IMR-90 (cell line): ENCODE measurements around the gene UBR4. TPM values are rescaled to one million over a fixed set of nuclear protein-coding genes. Genes with fewer than 3 reads are reported as not detected.

Experiments
- ATAC-seq: fragments of 200-7000 bp; cut with Tn5 transposase; 2 replicates; pipeline ENCODE4 v1.9.1; 2020; ENCODE audit warnings: low read depth, mild to moderate bottlenecking, moderate library complexity
- BruUV-seq: library from RNA; stranded (reverse); fragments of 400-500 nt; replicated peaks from 2 replicates; lab custom pipeline; 2021; lab: Mats Ljungman, UMichigan
- CTCF ChIA-PET: fragments of 300-600 bp; formaldehyde crosslinking; extraction: SDS; loops from one replicate; lab custom pipeline; 2021; ENCODE audit warnings: antibody characterized with exemption; lab: Yijun Ruan, JAX
- POLR2A ChIA-PET: fragments of 300-600 bp; sonication (Branson Sonifier 250); formaldehyde crosslinking; loops from one replicate; lab custom pipeline; 2022; ENCODE audit warnings: antibody characterized with exemption; ENCODE audit not compliant: unreplicated experiment; lab: Charles Lee
- DNase-seq: peaks from one replicate; pipeline ENCODE4 v3.0.0; 2013
- H2AFZ ChIP-seq: replicated peaks from 2 replicates; pipeline ENCODE3; 2013; ENCODE audit warnings: low read length, mild to moderate bottlenecking; ENCODE audit not compliant: poor library complexity
- H2AK5ac ChIP-seq: 2 replicates; pipeline ENCODE4 v1.6.1; 2013; ENCODE audit warnings: low read depth, low read length, inconsistent platforms
- H2AK9ac ChIP-seq: replicated peaks from 2 replicates; pipeline ENCODE3; 2013; ENCODE audit warnings: mild to moderate bottlenecking, low read depth, low read length, moderate library complexity; ENCODE audit not compliant: poor library complexity
- H2BK120ac ChIP-seq: 2 replicates; pipeline ENCODE4 v1.6.1; 2013; ENCODE audit warnings: low read depth, low read length, inconsistent platforms
- H2BK15ac ChIP-seq: 3 replicates; pipeline ENCODE4 v1.6.1; 2013; ENCODE audit warnings: low read depth, low read length, inconsistent platforms
- H2BK20ac ChIP-seq: 2 replicates; pipeline ENCODE4 v1.6.1; 2013; ENCODE audit warnings: low read depth, mild to moderate bottlenecking, inconsistent platforms, low read length, moderate library complexity
- H2BK5ac ChIP-seq: 2 replicates; pipeline ENCODE4 v1.6.1; 2013; ENCODE audit warnings: mild to moderate bottlenecking, low read depth, low read length, inconsistent platforms; ENCODE audit not compliant: poor library complexity, severe bottlenecking
- H3K14ac ChIP-seq: replicated peaks from 2 replicates; pipeline ENCODE4 v1.6.1; 2013; ENCODE audit warnings: low read depth, low read length, inconsistent platforms
- H3K18ac ChIP-seq: 2 replicates; pipeline ENCODE4 v1.6.1; 2013; ENCODE audit warnings: low read depth, low read length, control low read depth
- H3K23ac ChIP-seq: 2 replicates; pipeline ENCODE4 v1.6.1; 2013; ENCODE audit warnings: low read depth, low read length, inconsistent platforms
- H3K27ac ChIP-seq: 2 replicates; pipeline ENCODE4 v1.5.1; 2013; ENCODE audit warnings: mild to moderate bottlenecking, control low read depth, low read length; ENCODE audit not compliant: insufficient read depth
- H3K27me3 ChIP-seq: 2 replicates; pipeline ENCODE4 v1.6.1; 2013; ENCODE audit warnings: low read length; ENCODE audit not compliant: control insufficient read depth, insufficient read depth
- H3K36me3 ChIP-seq: 2 replicates; pipeline ENCODE4 v1.6.1; 2013; ENCODE audit warnings: low read length, mixed read lengths; ENCODE audit not compliant: control insufficient read depth, insufficient read depth
- H3K4ac ChIP-seq: 2 replicates; pipeline ENCODE4 v1.6.1; 2013; ENCODE audit warnings: low read depth, low read length, inconsistent platforms
- H3K4me1 ChIP-seq: 2 replicates; pipeline ENCODE4 v1.6.1; 2013; ENCODE audit warnings: low read length, mixed read lengths; ENCODE audit not compliant: control insufficient read depth, insufficient read depth
- H3K4me2 ChIP-seq: 2 replicates; pipeline ENCODE4 v1.6.1; 2013; ENCODE audit warnings: low read depth, mild to moderate bottlenecking, control low read depth, low read length, moderate library complexity
- H3K4me3 ChIP-seq: 2 replicates; pipeline ENCODE4 v1.5.1; 2013; ENCODE audit warnings: low read depth, mild to moderate bottlenecking, control low read depth, low read length, moderate library complexity; ENCODE audit not compliant: insufficient read depth
- H3K56ac ChIP-seq: 2 replicates; pipeline ENCODE4 v1.6.1; 2013; ENCODE audit warnings: low read length, inconsistent platforms; ENCODE audit not compliant: insufficient read depth; ENCODE audit errors: extremely low read depth
- H3K79me1 ChIP-seq, 2 experiments: 2 replicates each; pipeline ENCODE4 v1.6.1; 2013; ENCODE audit warnings: low read length in 2 of 2, inconsistent platforms in 1 of 2, low read depth in 1 of 2
- H3K9ac ChIP-seq: 2 replicates; pipeline ENCODE4 v1.6.1; 2013; ENCODE audit warnings: low read depth, low read length, control low read depth
- H3K9me1 ChIP-seq: 2 replicates; pipeline ENCODE4 v1.6.1; 2013; ENCODE audit warnings: low read length, inconsistent platforms; ENCODE audit not compliant: insufficient read depth
- H3K9me3 ChIP-seq: 2 replicates; pipeline ENCODE4 v1.6.1; 2013; ENCODE audit warnings: low read length; ENCODE audit not compliant: control insufficient read depth, insufficient read depth
- H4K20me1 ChIP-seq: 2 replicates; pipeline ENCODE4 v1.6.1; 2013; ENCODE audit warnings: low read length, inconsistent platforms; ENCODE audit not compliant: insufficient read depth
- H4K5ac ChIP-seq: 2 replicates; pipeline ENCODE4 v1.6.1; 2013; ENCODE audit warnings: mild to moderate bottlenecking, low read depth, low read length, control low read depth
- H4K8ac ChIP-seq, 2 experiments: 2 replicates each; pipeline ENCODE4 v1.6.1; 2013; ENCODE audit warnings: low read depth in 2 of 2, low read length in 2 of 2, control low read depth in 1 of 2, inconsistent platforms in 1 of 2
- H4K91ac ChIP-seq: 2 replicates; pipeline ENCODE4 v1.6.1; 2013; ENCODE audit warnings: low read depth, low read length, inconsistent platforms; ENCODE audit not compliant: insufficient read depth
- CHD1 ChIP-seq: IDR thresholded peaks from 2 replicates; pipeline ENCODE4 v1.6.1; 2012; ENCODE audit warnings: low read depth, low read length, improper control_type of control experiment
- FOS ChIP-seq: fragments of 150-350 bp; IDR thresholded peaks from 2 replicates; pipeline ENCODE4 v1.6.1; 2016; ENCODE audit warnings: low read depth, low read length
- MAFK ChIP-seq: IDR thresholded peaks from 2 replicates; pipeline ENCODE4 v1.6.1; 2012; ENCODE audit warnings: low read depth, low read length, improper control_type of control experiment
- MAZ ChIP-seq: IDR thresholded peaks from 2 replicates; pipeline ENCODE4 v1.6.1; 2012; ENCODE audit warnings: low read depth, mild to moderate bottlenecking, low read length, improper control_type of control experiment, moderate library complexity, borderline replicate concordance
- MXI1 ChIP-seq: IDR thresholded peaks from 2 replicates; pipeline ENCODE4 v1.6.1; 2012; ENCODE audit warnings: low read depth, mild to moderate bottlenecking, low read length, moderate library complexity, borderline replicate concordance
- POLR2A ChIP-seq: IDR thresholded peaks from 2 replicates; pipeline ENCODE4 v1.6.1; 2012; ENCODE audit warnings: mild to moderate bottlenecking, low read depth, low read length
- RAD21 ChIP-seq: IDR thresholded peaks from 2 replicates; pipeline ENCODE4 v1.6.1; 2012; ENCODE audit warnings: low read length, improper control_type of control experiment
- RCOR1 ChIP-seq: IDR thresholded peaks from 2 replicates; pipeline ENCODE4 v1.6.1; 2012; ENCODE audit warnings: mild to moderate bottlenecking, low read length, improper control_type of control experiment; ENCODE audit not compliant: insufficient replicate concordance
- RFX5 ChIP-seq: IDR thresholded peaks from 2 replicates; pipeline ENCODE4 v1.8.0; 2012; ENCODE audit warnings: low read depth, mild to moderate bottlenecking, low read length, moderate library complexity
- WGBS, 2 experiments: methylation state at CpG; one replicate each; pipeline versions ENCODE4 v1.1.5 to v1.1.7; 2013; ENCODE audit warnings: missing lambda C conversion rate in 2 of 2; ENCODE audit not compliant: insufficient read length in 1 of 2; ENCODE audit errors: extremely low coverage in 2 of 2; 5-methylcytosine and 5-hydroxymethylcytosine counted together
- dilution Hi-C: fragments of 300-500 bp; cut with HindIII; formaldehyde crosslinking; loops from one replicate; pipeline ENCODE4 v1.14.3; 2018; ENCODE audit warnings: low sequenced_read_pairs; ENCODE audit not compliant: unreplicated experiment
- in situ Hi-C: fragments of 300-500 bp; cut with MboI; formaldehyde crosslinking; loops from 3 replicates; pipeline ENCODE4 v1.14.3; 2019; ENCODE audit warnings: low sequenced_read_pairs, inconsistent platforms, mixed read lengths
- intact Hi-C: fragments of 100-400 bp; cut with micrococcal nuclease; formaldehyde crosslinking; loops from 2 replicates; pipeline ENCODE4 v1.10.0; 2022
- polyA plus RNA-seq, 3 experiments: library from polyadenylated mRNA; depleted of rRNA; stranded (reverse); fragments of >200 nt; gene quantifications; 2 replicates each; pipeline ENCODE4 v1.2.3, GENCODE V29; 2012; ENCODE audit warnings: low replicate concordance in 1 of 3
- total RNA-seq: library from RNA; depleted of rRNA; stranded (reverse); fragments of >200 nt; gene quantifications from 2 replicates; pipeline ENCODE4 v1.2.3, GENCODE V29; 2012
- TF ChIP-seq, protein P1 (sequence below): conservative IDR thresholded peaks from 2 replicates; pipeline ENCODE4 v1.5.1; 2012; ENCODE audit warnings: mild to moderate bottlenecking, low read depth, low read length, improper control_type of control experiment
- TF ChIP-seq, protein P2 (sequence below): fragments of 150-350 bp; IDR thresholded peaks from 2 replicates; pipeline ENCODE4 v1.6.1; 2016; ENCODE audit warnings: low read depth, mild to moderate bottlenecking, low read length, moderate library complexity, borderline replicate concordance

The UBR4 gene
- total and polyA plus RNA-seq, 2 of the 4 experiments (the other 2 are of a cell fraction): 87.8 to 121 TPM

DNA sequence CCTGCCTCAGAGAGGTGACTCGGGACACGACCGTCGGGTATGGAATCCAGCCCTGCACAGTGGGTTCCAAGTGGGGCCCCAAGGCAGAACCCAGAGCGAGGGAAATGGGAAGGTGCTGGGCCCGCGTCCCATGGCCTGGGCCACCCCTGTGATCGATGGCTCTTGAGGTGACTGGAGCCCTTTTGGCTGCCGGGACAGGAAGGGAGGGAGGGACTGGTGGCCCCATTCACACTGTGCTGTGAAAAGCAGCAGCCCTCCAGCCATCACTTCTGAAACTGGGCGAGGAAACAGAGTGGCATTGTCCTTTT, 143.2 kb downstream of the UBR4 start:
- Histone ChIP-seq H3K18ac (no peak overlapping the region), H3K14ac (no peak overlapping the region), H3K9me3 (no peaks in the 10 kb centered on the region), H2AK9ac (peak overlapping the region; percentile 11), H2BK20ac (no peak overlapping the region), H3K4me2 (no peak overlapping the region), H3K27me3 (no peaks in the 10 kb centered on the region), H2AFZ (peak overlapping the region; percentile 28), H3K36me3 (0 out of 2 replicates have a peak, but pooled peaks cover 1% of the 10 kb centered on the region), H4K8ac (no peak overlapping the region), H3K4me1 (peaks cover 2% of the 10 kb centered on the region; the same call in 1 of the 2 replicates), H2AK5ac (peak overlapping the region; percentile 4; the same call in 1 of the 2 replicates), H3K56ac (no peak overlapping the region), H2BK120ac (peak overlapping the region; percentile 46; the same call in 1 of the 2 replicates), H4K5ac (no peak overlapping the region), H3K9me1 (no peaks in the 10 kb centered on the region), H3K79me1 (no peaks in the 10 kb centered on the region), H3K27ac (no peak overlapping the region), H2BK15ac (no peak overlapping the region), H3K9ac (no peak overlapping the region), H3K23ac (no peak overlapping the region), H2BK5ac (no peak overlapping the region), H4K91ac (no peak overlapping the region), H3K4ac (no peak overlapping the region), H4K20me1 (no peaks in the 10 kb centered on the region; the same call in 1 of the 2 replicates), H3K4me3 (no peak overlapping the region)
- POLR2A ChIA-PET: no interaction called here
- intact Hi-C loops (no loop called here), in situ Hi-C loops (no loop called here), dilution Hi-C loops (no loop called here)
- DNase-seq: no peak
- ATAC-seq: no peak
- TF ChIP-seq MAZ (no peak), CHD1 (no peak), FOS (no peak), RAD21 (no peak), RFX5 (no peak), RCOR1 (no peak), MXI1 (no peak), MAFK (no peak), POLR2A (no peak)
- TF ChIP-seq, protein P1, sequence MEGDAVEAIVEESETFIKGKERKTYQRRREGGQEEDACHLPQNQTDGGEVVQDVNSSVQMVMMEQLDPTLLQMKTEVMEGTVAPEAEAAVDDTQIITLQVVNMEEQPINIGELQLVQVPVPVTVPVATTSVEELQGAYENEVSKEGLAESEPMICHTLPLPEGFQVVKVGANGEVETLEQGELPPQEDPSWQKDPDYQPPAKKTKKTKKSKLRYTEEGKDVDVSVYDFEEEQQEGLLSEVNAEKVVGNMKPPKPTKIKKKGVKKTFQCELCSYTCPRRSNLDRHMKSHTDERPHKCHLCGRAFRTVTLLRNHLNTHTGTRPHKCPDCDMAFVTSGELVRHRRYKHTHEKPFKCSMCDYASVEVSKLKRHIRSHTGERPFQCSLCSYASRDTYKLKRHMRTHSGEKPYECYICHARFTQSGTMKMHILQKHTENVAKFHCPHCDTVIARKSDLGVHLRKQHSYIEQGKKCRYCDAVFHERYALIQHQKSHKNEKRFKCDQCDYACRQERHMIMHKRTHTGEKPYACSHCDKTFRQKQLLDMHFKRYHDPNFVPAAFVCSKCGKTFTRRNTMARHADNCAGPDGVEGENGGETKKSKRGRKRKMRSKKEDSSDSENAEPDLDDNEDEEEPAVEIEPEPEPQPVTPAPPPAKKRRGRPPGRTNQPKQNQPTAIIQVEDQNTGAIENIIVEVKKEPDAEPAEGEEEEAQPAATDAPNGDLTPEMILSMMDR: no peak
- TF ChIP-seq, protein P2, sequence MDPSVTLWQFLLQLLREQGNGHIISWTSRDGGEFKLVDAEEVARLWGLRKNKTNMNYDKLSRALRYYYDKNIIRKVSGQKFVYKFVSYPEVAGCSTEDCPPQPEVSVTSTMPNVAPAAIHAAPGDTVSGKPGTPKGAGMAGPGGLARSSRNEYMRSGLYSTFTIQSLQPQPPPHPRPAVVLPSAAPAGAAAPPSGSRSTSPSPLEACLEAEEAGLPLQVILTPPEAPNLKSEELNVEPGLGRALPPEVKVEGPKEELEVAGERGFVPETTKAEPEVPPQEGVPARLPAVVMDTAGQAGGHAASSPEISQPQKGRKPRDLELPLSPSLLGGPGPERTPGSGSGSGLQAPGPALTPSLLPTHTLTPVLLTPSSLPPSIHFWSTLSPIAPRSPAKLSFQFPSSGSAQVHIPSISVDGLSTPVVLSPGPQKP: no peak
- BruUV-seq: no TSS peak
- 48% methylated on average over 3 of the region's 10 CpGs; no CpG with 5 or more reads in 1 of the 2 experiments for WGBS, 2 experiments
- CTCF ChIA-PET: no interaction called here
